GM12892 (cell line): Measurements from ENCODE around the gene PDGFC.

Source experiments
- POLR2A ChIP-seq: IDR thresholded peaks from 2 replicates; pipeline ENCODE4 v1.6.1; 2011; ENCODE audit warnings: low read depth, low read length, control low read depth
- POLR2AphosphoS5 ChIP-seq: IDR thresholded peaks from 2 replicates; pipeline ENCODE4 v1.6.1; 2011; ENCODE audit warnings: low read depth, low read length, control low read depth
- TAF1 ChIP-seq: IDR thresholded peaks from 2 replicates; pipeline ENCODE4 v1.6.1; 2011; ENCODE audit warnings: low read depth, mild to moderate bottlenecking, control low read depth, low read length, borderline replicate concordance

DNA sequence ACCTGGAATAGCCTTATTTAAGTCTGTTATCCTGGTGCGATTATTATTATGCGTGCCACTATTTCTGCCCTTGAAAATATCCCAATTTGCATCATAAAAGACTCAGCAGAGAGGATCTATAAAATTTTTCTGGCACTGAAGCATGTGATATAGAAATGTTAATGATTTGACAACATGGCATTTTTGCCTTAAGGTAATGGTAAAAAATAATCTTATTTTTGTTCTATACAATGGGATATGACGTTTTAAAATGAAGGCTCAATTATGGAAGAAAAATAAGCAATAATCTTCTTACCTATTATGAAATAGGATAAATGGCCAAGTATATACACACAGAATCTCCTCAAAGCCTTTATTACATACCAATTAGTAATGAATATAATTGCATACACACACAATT, 113.5 kb downstream of the PDGFC start:
- TF ChIP-seq POLR2A (no peak), POLR2AphosphoS5 (no peak), TAF1 (no peak)
